Naive thymus-derived CD8-positive, alpha-beta T cell (primary cell): ENCODE measurements around the gene CACNB3. TPM values are rescaled to one million over a fixed set of nuclear protein-coding genes. Genes with fewer than 3 reads are reported as not detected.

Source experiments
- ATAC-seq, 2 donors: fragments of 150-1000 bp; cut with Tn5 transposase in 1 of 2; sonication (Bioruptor Pico), chemical (Tn5 transposase) in 1 of 2; 1 replicate in 1 of 2; 2 replicates in 1 of 2; pipeline ENCODE4 v1.10.0; 2021; ENCODE audit warnings: mild to moderate bottlenecking in 2 of 2, moderate library complexity in 2 of 2
- POLR2A ChIA-PET: fragments of 350-600 bp; sonication (Branson Sonifier 250); formaldehyde crosslinking; loops from one replicate; lab custom pipeline; 2021; ENCODE audit warnings: antibody characterized with exemption; lab: Charles Lee
- DNase-seq, 10 donors: peaks; one replicate each; pipeline versions ENCODE4 v3.0.0 to v3.0.0-alpha.2; 2020 to 2022
- H3K27ac Mint-ChIP-seq, 10 donors: one replicate each; pipeline ENCODE4 v1.8.0; 2020 to 2022; ENCODE audit warnings: mild to moderate bottlenecking in 10 of 10, mixed read lengths in 10 of 10, moderate library complexity in 4 of 10, inconsistent platforms in 1 of 10
- H3K27me3 Mint-ChIP-seq, 5 donors: one replicate each; pipeline ENCODE4 v1.8.0; 2021 to 2022; ENCODE audit warnings: mixed read lengths in 5 of 5
- H3K36me3 Mint-ChIP-seq, 3 donors: one replicate each; pipeline ENCODE4 v1.8.0; 2020 to 2022; ENCODE audit warnings: mixed read lengths in 3 of 3, mild to moderate bottlenecking in 2 of 3, inconsistent platforms in 1 of 3
- H3K4me1 Mint-ChIP-seq, 4 donors: one replicate each; pipeline ENCODE4 v1.8.0; 2021 to 2022; ENCODE audit warnings: mixed read lengths in 4 of 4
- H3K4me3 Mint-ChIP-seq, 10 donors: one replicate each; pipeline ENCODE4 v1.8.0; 2020 to 2022; ENCODE audit warnings: mild to moderate bottlenecking in 10 of 10, mixed read lengths in 10 of 10, moderate library complexity in 6 of 10, inconsistent platforms in 1 of 10
- H3K9me3 Mint-ChIP-seq, 9 donors: one replicate each; pipeline ENCODE4 v1.8.0; 2020 to 2022; ENCODE audit warnings: mixed read lengths in 9 of 9, mild to moderate bottlenecking in 3 of 9, inconsistent platforms in 1 of 9, moderate library complexity in 1 of 9
- polyA plus RNA-seq, 3 donors: library from polyadenylated mRNA; unstranded; fragments of 300-500 nt; fragmentation: Illumina TruSeq; gene quantifications; one replicate each; pipeline ENCODE4 v1.2.3, GENCODE V29; 2021
- total RNA-seq, 8 experiments: library from RNA in 2 of 8; stranded (reverse) in 2 of 8; gene quantifications; one replicate each; pipeline ENCODE4 v1.2.3 and lab custom pipeline; 2021 to 2026

CACNB3 gene
- total and polyA plus RNA-seq, 5 experiments from 2014 or later, result 0.19 to 3.3 (median 0.52) TPM

DNA sequence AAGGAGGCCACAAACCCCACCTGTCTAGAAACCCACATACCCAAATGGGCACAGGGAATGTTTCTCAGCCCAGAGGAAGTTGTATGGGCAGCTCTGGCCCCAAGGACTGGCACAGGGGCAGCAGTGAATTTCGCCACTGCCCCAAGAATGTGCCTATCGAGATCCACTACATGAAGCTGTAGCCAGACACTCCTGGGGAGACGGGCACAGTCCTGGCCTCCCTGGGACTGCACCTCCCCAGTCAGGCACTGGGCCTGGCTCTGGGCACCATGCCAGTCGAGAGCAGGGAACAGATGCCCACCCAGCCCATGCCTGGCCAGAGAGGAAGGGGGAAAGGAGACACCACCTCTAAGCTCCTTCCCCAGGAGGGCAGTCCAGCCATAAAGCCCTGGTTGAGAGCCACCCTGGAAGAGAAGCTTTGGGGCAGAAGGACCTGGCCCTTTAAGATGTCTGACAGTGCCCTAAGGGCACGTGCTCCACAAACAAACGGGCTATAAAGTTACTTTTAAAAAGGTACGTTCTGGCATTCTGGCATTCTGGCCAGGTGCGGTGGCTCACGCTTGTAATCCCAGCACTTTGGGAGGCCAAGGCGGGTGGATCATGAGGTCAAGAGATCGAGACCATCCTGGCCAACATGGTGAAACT lies 37.8 kb upstream of the CACNB3 start:
- POLR2A ChIA-PET, result no interaction called here
- DNase-seq (no peak), ATAC-seq (no peak)
- peaks cover 2 to 15% (median 5%) of the 10 kb centered on the region in 5 donors for H3K27me3 Mint-ChIP-seq
- H3K4me1 Mint-ChIP-seq, result peaks cover 0 to 6% (median 0%) of the 10 kb centered on the region in 4 donors
- no peaks in the 10 kb centered on the region for H3K9me3 Mint-ChIP-seq
- no peak overlapping the region for H3K27ac Mint-ChIP-seq
- no peaks in the 10 kb centered on the region for H3K36me3 Mint-ChIP-seq
- H3K4me3 Mint-ChIP-seq, result no peak overlapping the region

DNA sequence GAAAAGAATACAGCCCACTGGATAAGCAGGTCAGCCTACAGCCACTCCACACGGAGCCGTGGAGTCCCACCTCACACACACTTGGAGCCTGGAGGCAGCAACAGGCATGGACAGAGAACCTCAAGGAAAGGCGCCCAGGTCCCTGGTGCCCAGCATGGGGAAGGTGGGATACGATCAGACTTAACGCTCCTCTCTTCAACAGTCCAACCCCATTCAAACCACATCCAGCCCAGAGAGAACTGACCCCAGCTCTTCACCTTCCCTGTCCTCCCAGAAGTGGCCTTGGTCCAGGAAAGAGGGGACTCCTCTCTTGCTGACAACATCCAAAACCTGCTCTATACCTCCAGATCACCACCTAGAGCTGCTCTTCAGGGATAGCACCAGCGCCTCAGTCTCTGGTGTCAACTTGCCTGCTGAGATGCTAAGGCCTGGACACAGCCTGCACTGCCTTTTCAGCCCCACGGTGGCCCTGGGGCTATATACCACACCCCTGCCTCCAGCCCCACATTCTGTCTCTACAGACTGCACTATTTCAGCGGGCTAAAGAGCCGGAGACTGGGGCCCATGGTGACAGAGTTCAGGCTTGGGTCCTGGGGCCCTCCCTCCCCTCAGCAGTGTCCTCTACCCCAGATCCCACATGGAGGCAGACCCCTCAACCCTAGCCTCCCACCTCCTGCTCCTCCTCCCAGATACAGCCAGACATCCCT lies 36.4 kb upstream of the CACNB3 start:
- Mint-ChIP-seq H3K4me3 (no peak overlapping the region), H3K36me3 (no peaks in the 10 kb centered on the region), H3K9me3 (no peaks in the 10 kb centered on the region), H3K4me1 (peaks cover 0 to 6% (median 0%) of the 10 kb centered on the region in 4 donors), H3K27ac (peak overlapping the region in 1 of 10 donors; percentile 62), H3K27me3 (peaks cover 2 to 28% (median 16%) of the 10 kb centered on the region in 5 donors)
- POLR2A ChIA-PET, result no interaction called here
- DNase-seq (no peak), ATAC-seq (no peak)

DNA sequence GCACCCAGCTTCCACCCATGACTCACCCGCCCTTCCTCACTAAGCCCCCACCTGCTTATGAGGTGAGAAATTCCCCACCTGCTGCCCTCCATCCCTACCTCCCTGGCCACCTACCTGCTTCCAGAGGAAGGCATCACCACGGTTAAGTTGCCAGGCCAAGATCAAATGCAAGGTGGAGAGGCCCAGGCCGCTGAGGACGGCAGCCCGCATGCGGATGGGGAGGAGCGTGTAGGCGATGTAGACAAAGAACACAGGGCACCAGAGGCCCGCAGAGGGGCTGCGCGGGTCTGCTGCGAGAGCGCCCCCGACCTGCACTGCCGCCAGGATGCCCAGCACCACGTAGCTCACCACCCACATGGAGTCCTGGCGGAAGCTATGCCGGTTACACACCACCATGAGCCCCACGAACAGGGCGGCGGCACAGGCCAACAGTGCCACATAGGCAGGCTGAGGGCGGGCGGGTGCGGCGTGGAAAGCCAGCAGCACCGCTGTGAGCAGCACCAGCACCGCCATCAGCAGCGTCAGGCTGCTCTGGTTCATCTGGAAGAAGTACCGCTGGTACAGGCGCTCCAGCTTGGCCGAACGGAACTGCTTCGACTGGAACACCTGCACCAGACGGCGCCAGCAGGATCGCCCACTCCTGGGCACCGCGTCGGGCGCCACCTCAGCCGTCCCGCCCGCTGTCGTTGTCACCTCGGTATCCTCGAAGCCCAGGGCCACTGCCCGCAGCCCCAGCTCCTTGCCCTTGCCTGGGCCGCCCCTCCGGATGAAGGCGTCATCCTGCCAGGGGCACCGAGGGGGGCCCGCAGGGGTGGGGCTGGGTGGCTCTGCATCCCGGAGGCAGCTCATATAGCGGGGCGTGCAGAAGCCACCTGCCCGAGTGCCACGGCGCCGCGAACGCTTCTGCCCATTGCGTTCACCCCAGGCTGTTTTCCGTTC lies 35.6 kb upstream of the CACNB3 start:
- H3K9me3 Mint-ChIP-seq, result no peaks in the 10 kb centered on the region
- H3K27ac Mint-ChIP-seq, result no peak overlapping the region
- no peak for ATAC-seq

DNA sequence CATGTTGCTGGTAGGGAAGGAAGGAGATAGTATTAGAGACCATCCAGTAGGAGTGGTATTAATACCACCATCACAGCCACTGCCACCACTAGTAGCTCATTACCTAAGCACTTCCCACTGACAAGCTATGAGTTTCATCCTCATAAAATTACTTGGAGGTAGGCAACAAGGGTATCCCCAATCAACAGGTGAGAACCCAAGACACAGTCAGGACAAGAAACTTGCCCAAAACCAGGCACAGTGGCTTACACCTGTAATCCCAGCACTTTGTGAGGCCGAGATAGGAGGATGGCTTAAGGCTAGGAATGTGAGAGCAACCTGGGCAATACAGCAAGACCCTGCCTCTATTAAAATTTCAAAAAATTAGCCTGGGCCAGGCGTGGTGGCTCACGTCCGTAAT lies 34.9 kb upstream of the CACNB3 start:
- Mint-ChIP-seq H3K36me3 (no peaks in the 10 kb centered on the region), H3K9me3 (no peaks in the 10 kb centered on the region), H3K27ac (no peak overlapping the region), H3K27me3 (peaks cover 9 to 42% (median 30%) of the 10 kb centered on the region in 5 donors), H3K4me1 (peaks cover under 1 to 8% (median 3%) of the 10 kb centered on the region in 4 donors), H3K4me3 (no peak overlapping the region)
- POLR2A ChIA-PET, result no interaction called here
- ATAC-seq (no peak), DNase-seq (no peak)

More for the DNA sequence above, 35.6 kb upstream of the CACNB3 start:
- Mint-ChIP-seq H3K27me3 (peaks cover 8 to 35% (median 23%) of the 10 kb centered on the region in 5 donors), H3K4me3 (no peak overlapping the region), H3K4me1 (peaks cover 0 to 8% (median 0%) of the 10 kb centered on the region in 4 donors), H3K36me3 (no peaks in the 10 kb centered on the region)
- no peak for DNase-seq
- POLR2A ChIA-PET, result no interaction called here

DNA sequence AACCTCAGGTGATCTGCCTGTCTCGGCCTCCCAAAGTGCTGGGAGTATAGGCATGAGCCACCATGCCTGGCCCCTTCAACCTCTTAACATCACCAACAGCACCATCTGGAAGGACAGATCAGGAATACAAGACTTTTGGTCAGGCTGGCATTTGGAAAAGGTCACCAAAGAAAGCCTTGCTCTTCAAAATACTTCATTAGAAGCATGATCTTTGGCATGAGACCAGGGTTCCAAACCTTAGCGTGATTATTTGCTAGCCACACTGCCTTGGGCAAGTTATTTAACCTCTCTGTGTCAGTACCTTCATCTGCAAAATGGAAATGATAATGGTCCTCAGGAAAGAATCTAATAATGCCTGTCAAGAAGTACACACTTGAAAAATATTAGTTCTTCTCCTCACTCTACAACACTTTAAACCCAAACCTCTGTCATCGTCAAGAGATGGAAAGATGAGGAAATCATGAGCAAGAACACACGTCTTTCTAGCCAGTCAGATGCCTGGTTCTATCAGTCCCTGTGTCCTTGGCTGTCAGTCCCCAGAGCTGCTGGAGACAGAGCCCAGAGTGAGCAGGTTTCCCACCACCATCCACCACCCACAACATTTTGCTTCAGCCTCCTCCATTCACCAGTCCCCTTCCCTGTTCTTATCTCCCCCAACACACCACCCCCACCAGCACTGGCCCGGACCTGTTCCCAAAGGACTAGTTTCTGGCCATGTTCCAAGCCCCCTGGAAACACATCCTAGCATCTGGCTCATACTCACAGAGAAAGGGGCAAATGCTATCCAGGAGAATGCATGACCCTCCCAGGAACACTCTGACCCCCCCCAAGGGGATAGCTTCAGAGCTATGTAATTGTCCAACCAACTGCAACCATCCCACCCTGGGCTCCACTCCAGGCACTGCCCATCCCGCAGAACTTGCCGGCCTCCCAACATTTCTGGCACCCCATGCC lies 31.4 kb upstream of the CACNB3 start:
- H3K4me3 Mint-ChIP-seq, result peak overlapping the region in 4 of 10 donors; percentile 1 to 71 (median 46)
- POLR2A ChIA-PET, result no interaction called here
- peaks cover 18 to 61% (median 45%) of the 10 kb centered on the region in 5 donors for H3K27me3 Mint-ChIP-seq
- no peaks in the 10 kb centered on the region for H3K9me3 Mint-ChIP-seq
- H3K36me3 Mint-ChIP-seq, result peaks cover 0 to 4% (median 0%) of the 10 kb centered on the region in 3 donors
- DNase-seq (no peak), ATAC-seq (no peak)
- peak overlapping the region in 1 of 10 donors; percentile 15 for H3K27ac Mint-ChIP-seq
- peaks cover 5 to 22% (median 7%) of the 10 kb centered on the region in 4 donors for H3K4me1 Mint-ChIP-seq

DNA sequence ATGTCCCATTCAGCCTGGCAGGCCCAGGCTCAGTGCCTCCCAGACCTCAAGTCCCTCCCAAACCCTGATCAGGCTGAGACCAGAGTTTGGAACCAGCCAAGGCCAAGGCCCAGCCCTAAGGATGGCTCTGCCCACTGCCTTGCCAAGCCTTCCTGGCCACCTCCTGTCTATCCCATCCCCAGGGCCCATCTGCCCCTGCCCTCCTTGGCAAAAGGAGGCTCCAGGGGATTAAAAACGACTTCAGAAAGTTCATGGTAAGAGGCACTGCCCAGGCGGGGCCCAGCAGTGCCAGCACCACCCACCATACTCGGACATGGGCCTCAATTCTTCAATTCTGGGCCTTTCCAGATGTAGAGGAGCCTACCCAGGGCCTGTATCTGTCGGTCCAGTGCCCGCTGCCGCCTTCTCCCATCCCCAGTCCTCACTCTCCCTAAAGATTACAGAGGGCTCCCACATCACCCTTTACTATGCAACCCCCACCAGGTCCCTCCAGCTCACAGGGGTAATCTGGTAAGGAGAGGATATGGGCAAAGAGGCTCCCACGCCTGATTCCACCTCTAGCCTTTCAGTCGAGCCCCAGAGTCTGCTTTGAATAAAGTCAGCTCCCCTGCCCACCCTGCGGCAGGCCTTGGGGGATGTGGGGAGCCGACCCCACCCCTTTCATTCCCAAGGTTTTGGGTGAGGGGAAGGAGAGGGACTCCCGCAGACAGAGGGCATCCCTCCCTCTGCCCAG lies 30.3 kb upstream of the CACNB3 start:
- Mint-ChIP-seq H3K9me3 (no peaks in the 10 kb centered on the region), H3K4me1 (peaks cover 5 to 22% (median 7%) of the 10 kb centered on the region in 4 donors), H3K27ac (peak overlapping the region in 2 of 10 donors; percentile 18 to 79), H3K27me3 (peaks cover 18 to 64% (median 45%) of the 10 kb centered on the region in 5 donors), H3K36me3 (peaks cover 0 to 4% (median 0%) of the 10 kb centered on the region in 3 donors), H3K4me3 (peak overlapping the region; percentile 17 to 81 (median 70))
- POLR2A ChIA-PET, result interaction anchor here (0.6 kb wide), 1 partner anchor 229 kb away, joined by 5 read pairs; a partner anchor contains a TSS
- DNase-seq, result no peak
- no peak for ATAC-seq

DNA sequence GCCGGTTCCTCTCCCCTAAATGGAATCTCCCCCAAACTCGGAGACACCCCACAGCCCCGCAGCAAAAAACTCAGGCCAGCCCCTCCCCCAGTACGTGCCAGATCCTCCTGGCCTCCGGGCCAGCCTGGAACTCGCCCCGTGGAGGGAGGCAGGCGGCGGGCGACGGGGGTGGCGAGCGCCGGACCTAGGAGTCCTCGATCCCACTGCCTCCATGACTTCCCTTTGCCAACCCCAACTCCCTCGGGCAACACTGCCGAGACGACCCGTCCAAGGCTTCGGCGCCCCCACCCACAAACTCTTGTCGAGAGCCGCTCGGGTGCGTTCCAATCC lies 29.8 kb upstream of the CACNB3 start:
- peaks cover 18 to 61% (median 45%) of the 10 kb centered on the region in 5 donors for H3K27me3 Mint-ChIP-seq

DNA sequence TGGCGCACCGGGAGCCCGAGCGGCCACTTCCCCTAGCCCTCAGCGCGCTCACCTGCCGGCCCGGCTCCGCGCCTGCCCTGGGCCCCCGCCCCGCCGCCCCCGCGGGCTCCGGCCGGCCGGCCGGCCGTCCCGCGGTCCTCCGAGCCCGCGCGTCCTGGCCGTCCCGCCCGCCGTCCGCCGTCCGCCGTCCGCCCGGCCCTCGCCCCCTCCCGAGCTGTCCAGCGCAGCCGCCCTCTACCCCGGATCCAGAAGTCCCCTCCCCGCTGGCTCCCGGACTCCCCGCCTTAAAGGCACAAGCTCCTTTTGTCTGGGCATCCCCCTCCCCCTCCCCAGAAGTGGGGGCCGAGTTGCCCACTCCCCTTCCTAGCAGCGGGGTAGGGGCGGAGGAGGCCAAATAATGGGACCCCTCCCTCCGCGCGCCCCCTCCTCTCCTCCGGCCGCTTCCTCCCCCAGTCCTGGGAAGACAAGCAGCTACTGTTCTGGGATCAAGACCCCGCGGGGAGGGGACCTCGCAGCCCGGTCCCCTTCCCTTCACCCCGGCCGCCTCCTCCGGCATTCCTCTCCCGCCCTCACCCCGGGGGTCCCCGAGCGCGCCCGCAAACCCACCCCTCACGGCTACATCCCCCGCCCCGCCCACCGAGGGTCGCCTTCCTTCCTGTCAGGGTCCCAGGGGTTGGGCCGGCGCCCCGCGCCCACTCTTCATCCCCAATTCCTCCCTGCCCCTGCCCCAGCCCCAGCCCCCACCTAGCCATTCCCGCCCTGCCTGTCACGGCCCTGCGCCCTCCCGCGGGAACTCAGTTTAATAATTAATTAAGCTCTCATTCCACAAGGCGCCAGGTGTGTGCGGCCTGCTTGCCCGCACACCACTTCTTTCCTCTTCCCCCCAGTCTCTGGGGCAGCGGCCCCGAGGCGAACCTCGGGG lies 29.2 kb upstream of the CACNB3 start, which contains the start of gene ADCY6:
TSS of gene ADCY6 (minus strand) at position 236 of the 922 bp plus-strand sequence. CDS start 5,655 bp downstream, outside the sequence.
- POLR2A ChIA-PET, result interaction anchor here (0.6 kb wide), 2 partner anchors 20 to 230 kb away, joined by 3 to 5 read pairs; a partner anchor contains a TSS
- H3K9me3 Mint-ChIP-seq, result no peaks in the 10 kb centered on the region
- H3K27ac Mint-ChIP-seq, result peak within 1 kb of the TSS in 2 of 10 donors; percentile 18 to 79
- H3K4me1 Mint-ChIP-seq, result peaks cover 5 to 22% (median 7%) of the 10 kb centered on the region in 4 donors
- DNase-seq (peak in 1 of 10 donors; percentile 2), ATAC-seq (peak in 1 of 2 donors; percentile 41)
- peak within 1 kb of the TSS; percentile 69 to 87 (median 75) for H3K4me3 Mint-ChIP-seq
- peaks cover 18 to 61% (median 45%) of the 10 kb centered on the region in 5 donors for H3K27me3 Mint-ChIP-seq
- H3K36me3 Mint-ChIP-seq, result peaks cover 0 to 4% (median 0%) of the 10 kb centered on the region in 3 donors

More for the DNA sequence above, 29.8 kb upstream of the CACNB3 start:
- peak overlapping the region in 1 of 10 donors; percentile 79 for H3K27ac Mint-ChIP-seq
- H3K9me3 Mint-ChIP-seq, result no peaks in the 10 kb centered on the region
- peaks cover 5 to 22% (median 7%) of the 10 kb centered on the region in 4 donors for H3K4me1 Mint-ChIP-seq
- peaks cover 0 to 4% (median 0%) of the 10 kb centered on the region in 3 donors for H3K36me3 Mint-ChIP-seq
- POLR2A ChIA-PET, result interaction anchor here (0.6 kb wide), 2 partner anchors 19 to 229 kb away, joined by 3 to 5 read pairs; a partner anchor contains a TSS
- ATAC-seq (no peak), DNase-seq (no peak)
- H3K4me3 Mint-ChIP-seq, result peak overlapping the region; percentile 63 to 81 (median 74)

DNA sequence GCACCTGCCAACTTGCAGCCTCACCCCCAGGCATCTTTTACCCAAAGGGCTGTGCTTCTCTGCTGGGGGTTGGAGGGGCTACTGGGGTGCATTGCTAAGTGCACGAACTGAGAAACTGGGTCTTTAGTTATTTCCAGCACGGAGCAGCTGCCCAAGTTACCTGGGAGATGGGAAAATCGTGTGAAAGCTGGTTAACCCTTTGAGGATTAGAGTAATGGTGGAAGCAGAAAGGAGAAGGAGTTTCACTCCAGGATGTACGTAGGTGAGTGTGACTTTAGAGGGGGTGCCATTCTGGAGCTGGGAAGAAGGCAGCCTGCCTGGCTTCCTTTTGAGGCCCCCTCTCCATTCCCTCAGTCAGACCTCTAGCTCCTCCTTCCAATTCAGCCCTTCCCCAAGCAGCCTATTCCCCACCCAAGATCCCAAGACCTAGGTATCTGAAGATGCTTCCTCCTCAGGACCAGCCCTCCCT lies 28.4 kb upstream of the CACNB3 start:
- POLR2A ChIA-PET, result no interaction called here
- Mint-ChIP-seq H3K36me3 (peaks cover 0 to 4% (median 0%) of the 10 kb centered on the region in 3 donors), H3K27ac (peak overlapping the region in 1 of 10 donors; percentile 31), H3K4me1 (peaks cover 5 to 22% (median 8%) of the 10 kb centered on the region in 4 donors), H3K27me3 (peaks cover 15 to 57% (median 46%) of the 10 kb centered on the region in 5 donors), H3K4me3 (peak overlapping the region in 9 of 10 donors; percentile 28 to 87 (median 64)), H3K9me3 (no peaks in the 10 kb centered on the region)
- ATAC-seq (no peak), DNase-seq (no peak)

DNA sequence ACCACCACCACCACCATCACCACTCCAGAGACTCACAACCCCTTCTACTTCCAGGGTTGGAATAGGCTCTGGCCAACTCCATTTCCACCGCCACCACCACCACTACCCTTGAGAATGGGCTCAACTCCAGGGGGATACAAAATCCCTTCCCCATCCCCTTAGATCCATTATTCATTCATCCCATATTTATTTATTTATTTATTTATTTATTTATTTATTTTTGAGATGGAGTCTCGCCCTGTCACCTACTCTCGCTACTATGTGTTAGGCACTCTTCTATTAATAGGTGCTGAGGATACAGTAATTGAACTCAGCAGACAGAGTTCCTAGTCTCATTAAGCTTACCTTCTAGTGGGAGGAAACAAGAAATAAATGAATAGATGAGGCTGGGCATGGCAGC lies 24.6 kb upstream of the CACNB3 start:
- H3K27me3 Mint-ChIP-seq, result peaks cover 8 to 23% (median 20%) of the 10 kb centered on the region in 5 donors
- peaks cover 0 to 4% (median 0%) of the 10 kb centered on the region in 3 donors for H3K36me3 Mint-ChIP-seq
- POLR2A ChIA-PET, result no interaction called here
- H3K4me3 Mint-ChIP-seq, result no peak overlapping the region
- no peak overlapping the region for H3K27ac Mint-ChIP-seq
- H3K4me1 Mint-ChIP-seq, result peaks cover 0 to 22% (median 7%) of the 10 kb centered on the region in 4 donors
- H3K9me3 Mint-ChIP-seq, result no peaks in the 10 kb centered on the region
- no peak for ATAC-seq
- no peak for DNase-seq
